Measurements from ENCODE around the gene CFAP251. TPM values are rescaled to one million over a fixed set of nuclear protein-coding genes. Genes with fewer than 3 reads are reported as not detected.
"Not testable (repeated sequence)": the region's sequence is repeated elsewhere in the genome, so short reads cannot be mapped to it uniquely, and the experiment has no call there.

Gene CFAP251
- total RNA-seq, 4 donors from 2014 or later = 0.66 to 1.9 (median 0.87) TPM

GRCh38 chr12:121927813-121928212, 9.4 kb downstream of the CFAP251 start:
- Histone ChIP-seq H3K4me3 (no peak overlapping the region), H3K27me3 (no peaks in the 10 kb centered on the region), H3K9me3 (no peaks in the 10 kb centered on the region), H3K27ac (replicated peaks in 1 of 4) (no peak overlapping the region), H3K36me3 (no peaks in the 10 kb centered on the region), H3K4me1 (peaks cover 9 to 22% (median 14%) of the 10 kb centered on the region in 4 donors)
- 66% methylated on average over 5 of the region's 5 CpGs for whole genome bisulfite sequencing
- intact Hi-C loops (cut with DNase I) = no loop called here
- TF ChIP-seq POLR2A (IDR thresholded peaks at IDR 0.05; ENCODE audit: low read depth) (no peak), EP300 (IDR thresholded peaks at IDR 0.05) (no peak), POLR2AphosphoS5 (IDR thresholded peaks at IDR 0.05) (no peak), CTCF (IDR thresholded peaks at IDR 0.05) (no peak)
- DNase-seq (ENCODE audit: extremely low spot score) = no peak

- H3K4me1 ChIP-seq; H3K27me3 ChIP-seq; H3K36me3 ChIP-seq; H3K4me3 ChIP-seq; DNase-seq (ENCODE audit: extremely low spot score); intact Hi-C loops (cut with DNase I); H3K9me3 ChIP-seq; H3K27ac ChIP-seq (replicated peaks in 1 of 4): not testable (repeated sequence)
- WGBS = 97% methylated on average over 7 of the region's 7 CpGs
These were observed 11.2 kb downstream of the CFAP251 start for GRCh38 chr12:121929545-121929944.

- TF ChIP-seq POLR2AphosphoS5 (IDR thresholded peaks at IDR 0.05) (no peak), EP300 (IDR thresholded peaks at IDR 0.05) (no peak), CTCF (IDR thresholded peaks at IDR 0.05) (no peak), POLR2A (IDR thresholded peaks at IDR 0.05; ENCODE audit: low read depth) (no peak)
- Histone ChIP-seq H3K4me3 (no peak overlapping the region), H3K36me3 (peaks cover 0 to 9% (median 2%) of the 10 kb centered on the region in 4 donors), H3K4me1 (no peaks in the 10 kb centered on the region), H3K27me3 (no peaks in the 10 kb centered on the region), H3K9me3 (no peaks in the 10 kb centered on the region), H3K27ac (replicated peaks in 1 of 4) (no peak overlapping the region)
- WGBS = 89% methylated on average over 4 of the region's 4 CpGs
- intact Hi-C loops (cut with DNase I) = no loop called here
- no peak for DNase-seq (ENCODE audit: extremely low spot score)
These were observed 12.5 kb downstream of the CFAP251 start for GRCh38 chr12:121930862-121931261.

GRCh38 chr12:121932176-121932536, 13.8 kb downstream of the CFAP251 start:
- TF ChIP-seq POLR2AphosphoS5 (IDR thresholded peaks at IDR 0.05) = no peak
- TF ChIP-seq CTCF (IDR thresholded peaks at IDR 0.05) = no peak
- TF ChIP-seq POLR2A (IDR thresholded peaks at IDR 0.05; ENCODE audit: low read depth) = no peak
- TF ChIP-seq EP300 (IDR thresholded peaks at IDR 0.05) = no peak
- Histone ChIP-seq H3K9me3 (peaks cover 0 to 6% (median 0%) of the 10 kb centered on the region in 4 donors), H3K27me3 (no peaks in the 10 kb centered on the region), H3K36me3 (peaks cover 0 to 9% (median 2%) of the 10 kb centered on the region in 4 donors), H3K27ac (replicated peaks in 1 of 4) (no peak overlapping the region), H3K4me3 (no peak overlapping the region), H3K4me1 (no peaks in the 10 kb centered on the region)
- intact Hi-C loops (cut with DNase I) = no loop called here
- no peak for DNase-seq (ENCODE audit: extremely low spot score)
- WGBS = 97% methylated on average over 3 of the region's 3 CpGs

- Histone ChIP-seq H3K4me3 (no peak overlapping the region), H3K9me3 (peaks cover 0 to 6% (median 0%) of the 10 kb centered on the region in 4 donors), H3K36me3 (peaks cover 0 to 9% (median 4%) of the 10 kb centered on the region in 4 donors), H3K27ac (replicated peaks in 1 of 4) (no peak overlapping the region), H3K4me1 (no peaks in the 10 kb centered on the region), H3K27me3 (no peaks in the 10 kb centered on the region)
- WGBS = 94% methylated on average over 4 of the region's 4 CpGs
- no peak for DNase-seq (ENCODE audit: extremely low spot score)
- TF ChIP-seq POLR2AphosphoS5 (IDR thresholded peaks at IDR 0.05) = no peak
- no peak for TF ChIP-seq POLR2A (IDR thresholded peaks at IDR 0.05; ENCODE audit: low read depth)
- no peak for TF ChIP-seq CTCF (IDR thresholded peaks at IDR 0.05)
- TF ChIP-seq EP300 (IDR thresholded peaks at IDR 0.05) = no peak
- intact Hi-C loops (cut with DNase I) = no loop called here
These were observed 14.6 kb downstream of the CFAP251 start for GRCh38 chr12:121932914-121933521.
